HEK293 (cell line): ENCODE data around the gene KCNV2.

Source experiments
- CTCF ChIA-PET: fragments of 350-600 bp; formaldehyde crosslinking; extraction: SDS; loops from one replicate; lab custom pipeline; 2021; ENCODE audit warnings: antibody characterized with exemption; lab: Yijun Ruan, JAX
- POLR2A ChIA-PET: fragments of 300-600 bp; formaldehyde crosslinking; extraction: SDS; loops from one replicate; lab custom pipeline; 2020; ENCODE audit warnings: antibody characterized with exemption, inconsistent platforms; lab: Yijun Ruan, JAX
- H3K27ac ChIP-seq: fragments of 200-500 bp; sonication (Bioruptor generic); 2 replicates; pipeline ENCODE4 v1.5.1; 2014; ENCODE audit warnings: low read depth, low read length, control low read depth, inconsistent platforms; ENCODE audit errors: extremely low read depth
- H3K36me3 ChIP-seq, 2 experiments: fragments of 200-500 bp in 1 of 2; sonication (Bioruptor generic) in 1 of 2; 1 replicate in 1 of 2; 2 replicates in 1 of 2; pipeline ENCODE4 v1.5.1; 2014 to 2017; ENCODE audit warnings: inconsistent platforms in 2 of 2, low read length in 2 of 2; ENCODE audit not compliant: control insufficient read depth in 2 of 2, insufficient read depth in 1 of 2
- H3K4me1 ChIP-seq: fragments of 200-500 bp; sonication (Bioruptor generic); 2 replicates; pipeline ENCODE4 v1.5.1; 2014; ENCODE audit warnings: mild to moderate bottlenecking, low read length, inconsistent platforms; ENCODE audit not compliant: control insufficient read depth, insufficient read depth
- H3K4me3 ChIP-seq: 2 replicates; pipeline ENCODE4 v1.5.1; 2011; ENCODE audit warnings: low read depth, mild to moderate bottlenecking, control low read depth, low read length, moderate library complexity
- H3K9me3 ChIP-seq: fragments of 200-500 bp; sonication (Bioruptor generic); 2 replicates; pipeline ENCODE4 v1.5.1; 2014; ENCODE audit warnings: low read depth, low read length, inconsistent platforms; ENCODE audit not compliant: control insufficient read depth, insufficient read depth
- BCL11A ChIP-seq: fragments of 450-650 bp; formaldehyde crosslinking; IDR thresholded peaks from 2 replicates; pipeline ENCODE4 v1.5.1; 2016; ENCODE audit warnings: low read depth, missing biosample characterization, missing genetic modification characterization
- HOXD13 ChIP-seq: sonication (generic); formaldehyde crosslinking; IDR thresholded peaks from 2 replicates; pipeline ENCODE4 v1.8.0; 2022; ENCODE audit warnings: missing genetic modification reagents, borderline replicate concordance
- OSR2 ChIP-seq: fragments of 450-650 bp; formaldehyde crosslinking; IDR thresholded peaks from 2 replicates; pipeline ENCODE4 v1.5.1; 2016; ENCODE audit warnings: missing biosample characterization, missing genetic modification characterization
- REPIN1 ChIP-seq: fragments of 450-650 bp; formaldehyde crosslinking; IDR thresholded peaks from 2 replicates; pipeline ENCODE4 v1.5.1; 2017; ENCODE audit warnings: missing biosample characterization, missing genetic modification characterization, low read depth
- TCF7L2 ChIP-seq: IDR thresholded peaks from 2 replicates; pipeline ENCODE4 v1.6.1; 2011; ENCODE audit warnings: low read depth, mild to moderate bottlenecking, inconsistent platforms, low read length, moderate library complexity, borderline replicate concordance
- ZBTB1 ChIP-seq: fragments of 450-650 bp; formaldehyde crosslinking; IDR thresholded peaks from 2 replicates; pipeline ENCODE4 v1.5.1; 2016; ENCODE audit warnings: missing biosample characterization, missing genetic modification characterization
- ZBTB21 ChIP-seq: fragments of 450-650 bp; formaldehyde crosslinking; IDR thresholded peaks from 2 replicates; pipeline ENCODE4 v1.5.1; 2017; ENCODE audit warnings: missing biosample characterization, missing genetic modification characterization
- ZBTB7A ChIP-seq: fragments of 450-650 bp; formaldehyde crosslinking; IDR thresholded peaks from 2 replicates; pipeline ENCODE4 v1.5.1; 2016; ENCODE audit warnings: low read depth, missing biosample characterization, missing genetic modification characterization
- ZBTB8A ChIP-seq: fragments of 450-650 bp; formaldehyde crosslinking; IDR thresholded peaks from 2 replicates; pipeline ENCODE4 v1.5.1; 2016; ENCODE audit warnings: missing biosample characterization, missing genetic modification characterization
- ZFP3 ChIP-seq: fragments of 450-650 bp; formaldehyde crosslinking; IDR thresholded peaks from 2 replicates; pipeline ENCODE4 v1.5.1; 2016; ENCODE audit warnings: low read depth, missing biosample characterization, missing genetic modification characterization
- ZIC2 ChIP-seq: fragments of 450-650 bp; formaldehyde crosslinking; IDR thresholded peaks from 2 replicates; pipeline ENCODE4 v1.5.1; 2016; ENCODE audit warnings: missing biosample characterization, missing genetic modification characterization
- ZNF133 ChIP-seq: fragments of 450-650 bp; formaldehyde crosslinking; IDR thresholded peaks from 2 replicates; pipeline ENCODE4 v1.5.1; 2016; ENCODE audit warnings: missing biosample characterization, missing genetic modification characterization
- ZNF175 ChIP-seq: fragments of 450-650 bp; formaldehyde crosslinking; IDR thresholded peaks from 2 replicates; pipeline ENCODE4 v1.5.1; 2016; ENCODE audit warnings: missing biosample characterization, missing genetic modification characterization
- ZNF223 ChIP-seq: fragments of 450-650 bp; formaldehyde crosslinking; IDR thresholded peaks from 2 replicates; pipeline ENCODE4 v1.5.1; 2016; ENCODE audit warnings: missing biosample characterization, missing genetic modification characterization
- ZNF24 ChIP-seq: fragments of 450-650 bp; formaldehyde crosslinking; IDR thresholded peaks from 2 replicates; pipeline ENCODE4 v1.5.1; 2016; ENCODE audit warnings: missing biosample characterization, missing genetic modification characterization
- ZNF37A ChIP-seq: fragments of 450-650 bp; IDR thresholded peaks from 2 replicates; pipeline ENCODE4 v1.5.1; 2018; ENCODE audit warnings: missing biosample characterization, missing genetic modification characterization
- ZNF416 ChIP-seq: fragments of 450-650 bp; formaldehyde crosslinking; IDR thresholded peaks from 2 replicates; pipeline ENCODE4 v1.5.1; 2016; ENCODE audit warnings: missing biosample characterization, missing genetic modification characterization
- ZNF423 ChIP-seq: fragments of 450-650 bp; formaldehyde crosslinking; IDR thresholded peaks from 2 replicates; pipeline ENCODE4 v1.5.1; 2016; ENCODE audit warnings: missing biosample characterization, missing genetic modification characterization
- ZNF571 ChIP-seq: fragments of 450-650 bp; formaldehyde crosslinking; IDR thresholded peaks from 2 replicates; pipeline ENCODE4 v1.5.0; 2017; ENCODE audit warnings: missing biosample characterization, missing genetic modification characterization
- ZNF660 ChIP-seq: fragments of 450-650 bp; IDR thresholded peaks from 2 replicates; pipeline ENCODE4 v1.5.1; 2018; ENCODE audit warnings: missing biosample characterization, mild to moderate bottlenecking, missing genetic modification characterization
- ZNF664 ChIP-seq: fragments of 450-650 bp; formaldehyde crosslinking; IDR thresholded peaks from 2 replicates; pipeline ENCODE4 v1.5.1; 2016; ENCODE audit warnings: missing biosample characterization, missing genetic modification characterization
- ZNF768 ChIP-seq: fragments of 450-650 bp; formaldehyde crosslinking; IDR thresholded peaks from 2 replicates; pipeline ENCODE4 v1.5.1; 2018; ENCODE audit warnings: missing biosample characterization, mild to moderate bottlenecking, missing genetic modification characterization
- ZNF791 ChIP-seq: fragments of 450-650 bp; formaldehyde crosslinking; IDR thresholded peaks from 2 replicates; pipeline ENCODE4 v1.5.1; 2016; ENCODE audit warnings: missing biosample characterization, missing genetic modification characterization
- ZNF830 ChIP-seq: fragments of 450-650 bp; IDR thresholded peaks from 2 replicates; pipeline ENCODE4 v1.5.0; 2018; ENCODE audit warnings: missing biosample characterization, missing genetic modification characterization, low read depth, mild to moderate bottlenecking, moderate library complexity
- ZSCAN30 ChIP-seq: fragments of 450-650 bp; IDR thresholded peaks from 2 replicates; pipeline ENCODE4 v1.5.1; 2018; ENCODE audit warnings: missing biosample characterization, mild to moderate bottlenecking, missing genetic modification characterization, moderate library complexity
- TF ChIP-seq, protein P1 (sequence below): fragments of 450-650 bp; formaldehyde crosslinking; IDR thresholded peaks from 2 replicates; pipeline ENCODE4 v1.5.1; 2016; ENCODE audit warnings: missing biosample characterization, missing genetic modification characterization
- TF ChIP-seq, protein P2 (sequence below): fragments of 450-650 bp; formaldehyde crosslinking; IDR thresholded peaks from 2 replicates; pipeline ENCODE4 v1.5.1; 2016; ENCODE audit warnings: missing biosample characterization, missing genetic modification characterization
- TF ChIP-seq, protein P3 (sequence below): fragments of 450-650 bp; formaldehyde crosslinking; IDR thresholded peaks from 2 replicates; pipeline ENCODE4 v1.5.1; 2017; ENCODE audit warnings: missing biosample characterization, missing genetic modification characterization

Gene KCNV2

GRCh38 chr9:2697492-2697891 lies 19.8 kb upstream of the KCNV2 start:
- H3K9me3 ChIP-seq: no peaks in the 10 kb centered on the region
- POLR2A ChIA-PET: no interaction called here
- H3K27ac ChIP-seq: no peak overlapping the region
- H3K4me3 ChIP-seq: no peak overlapping the region
- H3K36me3 ChIP-seq: no peaks in the 10 kb centered on the region
- TF ChIP-seq ZNF423 (tag by site-specific recombination) (no peak), ZBTB8A (tag by site-specific recombination) (no peak), ZBTB7A (tag by site-specific recombination) (no peak), ZBTB21 (tag by site-specific recombination) (no peak), ZNF660 (tag by site-specific recombination) (no peak), ZNF416 (tag by site-specific recombination) (no peak), ZBTB1 (tag by site-specific recombination) (no peak), TCF7L2 (no peak), ZNF768 (tag by site-specific recombination) (no peak)
- TF ChIP-seq, protein P1, sequence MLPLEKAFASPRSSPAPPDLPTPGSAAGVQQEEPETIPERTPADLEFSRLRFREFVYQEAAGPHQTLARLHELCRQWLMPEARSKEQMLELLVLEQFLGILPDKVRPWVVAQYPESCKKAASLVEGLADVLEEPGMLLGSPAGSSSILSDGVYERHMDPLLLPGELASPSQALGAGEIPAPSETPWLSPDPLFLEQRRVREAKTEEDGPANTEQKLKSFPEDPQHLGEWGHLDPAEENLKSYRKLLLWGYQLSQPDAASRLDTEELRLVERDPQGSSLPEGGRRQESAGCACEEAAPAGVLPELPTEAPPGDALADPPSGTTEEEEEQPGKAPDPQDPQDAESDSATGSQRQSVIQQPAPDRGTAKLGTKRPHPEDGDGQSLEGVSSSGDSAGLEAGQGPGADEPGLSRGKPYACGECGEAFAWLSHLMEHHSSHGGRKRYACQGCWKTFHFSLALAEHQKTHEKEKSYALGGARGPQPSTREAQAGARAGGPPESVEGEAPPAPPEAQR (tag by site-specific recombination): no peak
- TF ChIP-seq, protein P2, sequence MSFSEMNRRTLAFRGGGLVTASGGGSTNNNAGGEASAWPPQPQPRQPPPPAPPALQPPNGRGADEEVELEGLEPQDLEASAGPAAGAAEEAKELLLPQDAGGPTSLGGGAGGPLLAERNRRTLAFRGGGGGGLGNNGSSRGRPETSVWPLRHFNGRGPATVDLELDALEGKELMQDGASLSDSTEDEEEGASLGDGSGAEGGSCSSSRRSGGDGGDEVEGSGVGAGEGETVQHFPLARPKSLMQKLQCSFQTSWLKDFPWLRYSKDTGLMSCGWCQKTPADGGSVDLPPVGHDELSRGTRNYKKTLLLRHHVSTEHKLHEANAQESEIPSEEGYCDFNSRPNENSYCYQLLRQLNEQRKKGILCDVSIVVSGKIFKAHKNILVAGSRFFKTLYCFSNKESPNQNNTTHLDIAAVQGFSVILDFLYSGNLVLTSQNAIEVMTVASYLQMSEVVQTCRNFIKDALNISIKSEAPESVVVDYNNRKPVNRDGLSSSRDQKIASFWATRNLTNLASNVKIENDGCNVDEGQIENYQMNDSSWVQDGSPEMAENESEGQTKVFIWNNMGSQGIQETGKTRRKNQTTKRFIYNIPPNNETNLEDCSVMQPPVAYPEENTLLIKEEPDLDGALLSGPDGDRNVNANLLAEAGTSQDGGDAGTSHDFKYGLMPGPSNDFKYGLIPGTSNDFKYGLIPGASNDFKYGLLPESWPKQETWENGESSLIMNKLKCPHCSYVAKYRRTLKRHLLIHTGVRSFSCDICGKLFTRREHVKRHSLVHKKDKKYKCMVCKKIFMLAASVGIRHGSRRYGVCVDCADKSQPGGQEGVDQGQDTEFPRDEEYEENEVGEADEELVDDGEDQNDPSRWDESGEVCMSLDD (tag by site-specific recombination): no peak
- TF ChIP-seq, all 188 proteins: peak for 0
- CTCF ChIA-PET: no interaction called here
- no peaks in the 10 kb centered on the region for H3K4me1 ChIP-seq

- POLR2A ChIA-PET: no interaction called here
- Histone ChIP-seq H3K4me3 (no peak overlapping the region), H3K4me1 (no peaks in the 10 kb centered on the region), H3K27ac (no peak overlapping the region), H3K36me3 (no peaks in the 10 kb centered on the region), H3K9me3 (no peaks in the 10 kb centered on the region)
- CTCF ChIA-PET: interaction anchor here (0.6 kb wide), 2 partner anchors 24 to 459 kb away, joined by 3 to 4 read pairs; no protein-coding TSS in a partner anchor
- TF ChIP-seq, protein P1 (tag by site-specific recombination): no peak
- TF ChIP-seq, protein P3, sequence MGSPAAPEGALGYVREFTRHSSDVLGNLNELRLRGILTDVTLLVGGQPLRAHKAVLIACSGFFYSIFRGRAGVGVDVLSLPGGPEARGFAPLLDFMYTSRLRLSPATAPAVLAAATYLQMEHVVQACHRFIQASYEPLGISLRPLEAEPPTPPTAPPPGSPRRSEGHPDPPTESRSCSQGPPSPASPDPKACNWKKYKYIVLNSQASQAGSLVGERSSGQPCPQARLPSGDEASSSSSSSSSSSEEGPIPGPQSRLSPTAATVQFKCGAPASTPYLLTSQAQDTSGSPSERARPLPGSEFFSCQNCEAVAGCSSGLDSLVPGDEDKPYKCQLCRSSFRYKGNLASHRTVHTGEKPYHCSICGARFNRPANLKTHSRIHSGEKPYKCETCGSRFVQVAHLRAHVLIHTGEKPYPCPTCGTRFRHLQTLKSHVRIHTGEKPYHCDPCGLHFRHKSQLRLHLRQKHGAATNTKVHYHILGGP (tag by site-specific recombination): no peak
- TF ChIP-seq BCL11A: no peak
- TF ChIP-seq ZNF37A (tag by site-specific recombination): no peak
- TF ChIP-seq REPIN1 (tag by site-specific recombination): no peak
- TF ChIP-seq ZNF830 (tag by site-specific recombination): no peak
- no peak for TF ChIP-seq ZNF791
- TF ChIP-seq ZIC2 (tag by site-specific recombination): no peak
- no peak for TF ChIP-seq HOXD13 (CRISPR knock-in tag)
- TF ChIP-seq ZNF24 (tag by site-specific recombination): no peak
- no peak for TF ChIP-seq ZNF223 (tag by site-specific recombination)
- no peak for TF ChIP-seq ZFP3 (tag by site-specific recombination)
- TF ChIP-seq ZNF664 (tag by site-specific recombination): no peak
- TF ChIP-seq ZNF571 (tag by site-specific recombination): no peak
- TF ChIP-seq ZSCAN30 (tag by site-specific recombination): no peak
- TF ChIP-seq OSR2 (tag by site-specific recombination): no peak
- no peak for TF ChIP-seq ZNF175 (tag by site-specific recombination)
- no peak for TF ChIP-seq ZNF133 (tag by site-specific recombination)
Measured at GRCh38 chr9:2700398-2700797, 16.9 kb upstream of the KCNV2 start.
